HCT116 (cell line): ENCODE results near the gene SPSB1. TPM values are rescaled to one million over a fixed set of nuclear protein-coding genes. Genes with fewer than 3 reads are reported as not detected.

Experiments used
- ATAC-seq: fragments of 200-7000 bp; cut with Tn5 transposase; 2 replicates; pipeline ENCODE4 v1.9.1; 2020; ENCODE audit warnings: mild to moderate bottlenecking, moderate library complexity
- BruUV-seq: library from RNA; stranded (reverse); fragments of 400-500 nt; replicated peaks from 2 replicates; lab custom pipeline; 2021; lab: Mats Ljungman, UMichigan
- CTCF ChIA-PET: fragments of 300-600 bp; sonication (Branson Sonifier 250); formaldehyde crosslinking; loops from one replicate; lab custom pipeline; 2021; ENCODE audit warnings: antibody characterized with exemption; lab: Charles Lee
- POLR2A ChIA-PET: fragments of 300-600, 350-600 bp; sonication (Branson Sonifier 250); formaldehyde crosslinking; loops from one replicate; lab custom pipeline; 2021; ENCODE audit warnings: antibody characterized with exemption; lab: Charles Lee
- RAD21 ChIA-PET, 2 experiments: fragments of 300-600 bp; sonication (Branson Sonifier 250); formaldehyde crosslinking; loops; one replicate each; lab custom pipeline; 2023; ENCODE audit warnings: low total read pairs in 2 of 2; ENCODE audit not compliant: uncharacterized antibody in 2 of 2, unreplicated experiment in 2 of 2, low non-redundant PET in 1 of 2; lab: Charles Lee
- DNase-seq: peaks from one replicate; pipeline ENCODE4 v3.0.0-alpha.2; 2010; ENCODE audit warnings: low read depth, low spot score
- H2AFZ ChIP-seq: fragments of 200-600 bp; shearing (Covaris generic), sonication (generic); 2 replicates; pipeline ENCODE4 v1.6.1; 2017; ENCODE audit warnings: low read depth, mixed run types, mixed read lengths, antibody characterized with exemption, low read length; ENCODE audit not compliant: poor library complexity, severe bottlenecking
- H3K27ac ChIP-seq: 2 replicates; pipeline ENCODE4 v1.5.1; 2012; ENCODE audit warnings: low read depth, low read length
- H3K27me3 ChIP-seq: fragments of 200-600 bp; sonication (generic); 2 replicates; pipeline ENCODE4 v1.6.1; 2016; ENCODE audit warnings: mixed run types, low read length, mixed read lengths; ENCODE audit not compliant: insufficient read depth
- H3K36me3 ChIP-seq, 2 experiments: fragments of 200-500 bp in 1 of 2; fragments of 200-600 bp in 1 of 2; sonication (Bioruptor generic) in 1 of 2; sonication (generic) in 1 of 2; 2 replicates each; pipeline versions ENCODE4 v1.5.1 to v1.6.1; 2014 to 2016; ENCODE audit warnings: low read length in 2 of 2, inconsistent platforms in 1 of 2, mixed read lengths in 1 of 2, mixed run types in 1 of 2; ENCODE audit not compliant: insufficient read depth in 2 of 2, control insufficient read depth in 1 of 2
- H3K4me1 ChIP-seq, 2 experiments: fragments of 200-600 bp in 1 of 2; sonication (generic) in 1 of 2; 2 replicates each; pipeline versions ENCODE4 v1.5.1 to v1.6.1; 2012 to 2017; ENCODE audit warnings: low read length in 2 of 2, inconsistent platforms in 1 of 2, mild to moderate bottlenecking in 1 of 2, mixed read lengths in 1 of 2, mixed run types in 1 of 2, moderate library complexity in 1 of 2; ENCODE audit not compliant: insufficient read depth in 2 of 2, control insufficient read depth in 1 of 2
- H3K4me2 ChIP-seq: fragments of 200-600 bp; sonication (generic); 2 replicates; pipeline ENCODE4 v1.6.1; 2017; ENCODE audit warnings: mixed run types, low read length, mixed read lengths
- H3K4me3 ChIP-seq, 2 experiments: fragments of 200-600 bp in 1 of 2; sonication (generic) in 1 of 2; replicated peaks in 1 of 2; 2 replicates each; pipeline ENCODE4 v1.5.1; 2011 to 2016; ENCODE audit warnings: low read length in 2 of 2, control low read depth in 1 of 2, low read depth in 1 of 2, mild to moderate bottlenecking in 1 of 2, mixed read lengths in 1 of 2, mixed run types in 1 of 2
- H3K79me2 ChIP-seq: fragments of 200-600 bp; sonication (generic); 2 replicates; pipeline ENCODE4 v1.6.1; 2017; ENCODE audit warnings: mild to moderate bottlenecking, mixed run types, low read length, moderate library complexity, mixed read lengths; ENCODE audit not compliant: insufficient read depth
- H3K9ac ChIP-seq: fragments of 200-600 bp; sonication (generic); 2 replicates; pipeline ENCODE4 v1.6.1; 2016; ENCODE audit warnings: low read length, mixed read lengths
- H3K9me2 ChIP-seq: fragments of 200-600 bp; sonication (generic), shearing (Covaris generic); 2 replicates; pipeline ENCODE4 v1.6.1; 2017; ENCODE audit warnings: mixed run types, mild to moderate bottlenecking, moderate library complexity; ENCODE audit not compliant: insufficient read depth
- H3K9me3 ChIP-seq, 2 experiments: fragments of 200-500 bp in 1 of 2; fragments of 200-600 bp in 1 of 2; sonication (Bioruptor generic) in 1 of 2; sonication (generic) in 1 of 2; 2 replicates each; pipeline ENCODE4 v1.6.1; 2014 to 2017; ENCODE audit warnings: low read length in 2 of 2, mixed read lengths in 2 of 2, inconsistent platforms in 1 of 2, low read depth in 1 of 2, mild to moderate bottlenecking in 1 of 2, mixed run types in 1 of 2, moderate library complexity in 1 of 2; ENCODE audit not compliant: control insufficient read depth in 1 of 2, insufficient read depth in 1 of 2
- H4K20me1 ChIP-seq: fragments of 200-600 bp; sonication (generic), shearing (Covaris generic); 2 replicates; pipeline ENCODE4 v1.6.1; 2017; ENCODE audit warnings: mixed run types, mild to moderate bottlenecking, moderate library complexity; ENCODE audit not compliant: insufficient read depth
- ATF3 ChIP-seq: IDR thresholded peaks from 2 replicates; pipeline ENCODE4 v1.6.1; 2012
- CBX3 ChIP-seq: IDR thresholded peaks from 2 replicates; pipeline ENCODE4 v1.6.1; 2012; ENCODE audit warnings: low read depth
- CEBPB ChIP-seq: IDR thresholded peaks from 2 replicates; pipeline ENCODE4 v1.6.1; 2012; ENCODE audit warnings: low read depth
- EGR1 ChIP-seq: IDR thresholded peaks from 2 replicates; pipeline ENCODE4 v1.6.1; 2012; ENCODE audit warnings: low read depth
- ELF1 ChIP-seq: IDR thresholded peaks from 2 replicates; pipeline ENCODE4 v1.6.1; 2012; ENCODE audit warnings: low read depth, borderline replicate concordance
- EZH2phosphoT487 ChIP-seq: fragments of 200-600 bp; IDR thresholded peaks from 2 replicates; pipeline ENCODE4 v1.6.1; 2018; ENCODE audit warnings: antibody characterized with exemption, borderline replicate concordance
- FOSL1 ChIP-seq: IDR thresholded peaks from 2 replicates; pipeline ENCODE4 v1.6.1; 2012; ENCODE audit warnings: low read depth
- JUND ChIP-seq: IDR thresholded peaks from 2 replicates; pipeline ENCODE4 v1.6.1; 2012
- POLR2AphosphoS5 ChIP-seq: IDR thresholded peaks from 2 replicates; pipeline ENCODE4 v1.6.1; 2011; ENCODE audit warnings: mild to moderate bottlenecking, low read depth, low read length, moderate library complexity
- RAD21 ChIP-seq: IDR thresholded peaks from 2 replicates; pipeline ENCODE4 v1.6.1; 2012; ENCODE audit warnings: low read depth, mild to moderate bottlenecking
- REST ChIP-seq: IDR thresholded peaks from 2 replicates; pipeline ENCODE4 v1.6.1; 2012; ENCODE audit warnings: low read depth
- SRF ChIP-seq: IDR thresholded peaks from 2 replicates; pipeline ENCODE4 v1.6.1; 2012; ENCODE audit warnings: low read depth
- TCF7L2 ChIP-seq: IDR thresholded peaks from 2 replicates; pipeline ENCODE4 v1.7.0; 2011; ENCODE audit warnings: borderline replicate concordance, inconsistent platforms; ENCODE audit not compliant: insufficient read depth, insufficient read length; ENCODE audit errors: extremely low read depth
- ZBTB33 ChIP-seq: IDR thresholded peaks from 2 replicates; pipeline ENCODE4 v1.6.1; 2011; ENCODE audit warnings: mild to moderate bottlenecking, low read length, moderate library complexity; ENCODE audit not compliant: insufficient replicate concordance; ENCODE audit errors: extremely low read depth
- ZFX ChIP-seq: fragments of 450-650 bp; IDR thresholded peaks from 2 replicates; pipeline ENCODE4 v1.6.1; 2017
- intact Hi-C: fragments of 100-400 bp; cut with micrococcal nuclease; formaldehyde crosslinking; loops from 2 replicates; pipeline ENCODE4 v1.10.0; 2022
- total RNA-seq: library from RNA; stranded (reverse); gene quantifications from one replicate; pipeline ENCODE4 v1.2.1, GENCODE V29; 2021; ENCODE audit not compliant: unreplicated experiment

Gene SPSB1
- total RNA-seq, 1 experiment from 2014 or later, result 10.8 TPM

- H4K20me1 ChIP-seq, result no peaks in the 10 kb centered on the region
- H3K27ac ChIP-seq, result no peak overlapping the region
- H3K27me3 ChIP-seq, result no peaks in the 10 kb centered on the region
- no peak overlapping the region for H3K4me2 ChIP-seq
- CTCF ChIA-PET, result no interaction called here
- no peaks in the 10 kb centered on the region for H3K9me3 ChIP-seq
- RAD21 ChIA-PET, result no interaction called here
- H3K4me3 ChIP-seq, result no peak overlapping the region
- no peaks in the 10 kb centered on the region for H3K4me1 ChIP-seq
- no peak for ATAC-seq
- no peaks in the 10 kb centered on the region for H3K36me3 ChIP-seq
- no peak for DNase-seq
- no TSS peak for BruUV-seq
- no peak overlapping the region for H2AFZ ChIP-seq
- TF ChIP-seq ZFX, result no peak
- no peak for TF ChIP-seq JUND
- TF ChIP-seq ATF3, result no peak
- no peak for TF ChIP-seq CEBPB
- TF ChIP-seq REST, result no peak
- no peak for TF ChIP-seq ZBTB33
- no peak for TF ChIP-seq POLR2AphosphoS5
- no peak for TF ChIP-seq CBX3
- TF ChIP-seq EZH2phosphoT487, result no peak
- TF ChIP-seq FOSL1, result no peak
- no peak for TF ChIP-seq SRF
- TF ChIP-seq TCF7L2, result no peak
- TF ChIP-seq ELF1, result no peak
- TF ChIP-seq RAD21, result no peak
- TF ChIP-seq EGR1, result no peak
- H3K9me2 ChIP-seq, result no peaks in the 10 kb centered on the region
- POLR2A ChIA-PET, result no interaction called here
- no peaks in the 10 kb centered on the region for H3K79me2 ChIP-seq
- H3K9ac ChIP-seq, result no peak overlapping the region
- intact Hi-C loops, result no loop called here
These were observed 51.9 kb downstream of the SPSB1 start for GRCh38 chr1:9344426-9345200.
